Right atrium auricular region (tissue), 2 donors: ENCODE measurements around the gene ESR2. TPM values are rescaled to one million over a fixed set of nuclear protein-coding genes. Genes with fewer than 3 reads are reported as not detected.
"Not testable (repeated sequence)": the region's sequence is repeated elsewhere in the genome, so short reads cannot be mapped to it uniquely, and the experiment has no call there.

ENCODE experiments used
- DNase-seq: peaks from one replicate; pipeline ENCODE4 v3.0.0-alpha.2; 2019; ENCODE audit warnings: low spot score
- H3K27ac ChIP-seq, 2 donors: fragments of 200-600 bp; sonication (generic); 1 replicate in 1 of 2; 2 replicates in 1 of 2; pipeline ENCODE4 v1.5.1; 2016 to 2019
- H3K27me3 ChIP-seq, 2 donors: fragments of 200-600 bp; sonication (generic); one replicate each; pipeline versions ENCODE4 v1.5.1 to v1.6.0; 2017 to 2019
- H3K36me3 ChIP-seq: fragments of 200-600 bp; sonication (generic); one replicate; pipeline ENCODE4 v1.5.1; 2016
- H3K4me1 ChIP-seq, 2 donors: fragments of 200-600 bp; sonication (generic); one replicate each; pipeline versions ENCODE4 v1.5.1 to v1.6.0; 2017 to 2019
- H3K4me3 ChIP-seq, 2 donors: fragments of 200-600 bp; sonication (generic); 1 replicate in 1 of 2; 2 replicates in 1 of 2; pipeline ENCODE4 v1.5.1; 2017 to 2019; ENCODE audit warnings: mild to moderate bottlenecking in 1 of 2, moderate library complexity in 1 of 2
- H3K9me3 ChIP-seq, 2 donors: fragments of 200-600 bp; sonication (generic); one replicate each; pipeline ENCODE4 v1.5.1; 2019
- CTCF ChIP-seq, 2 donors: fragments of 200-600 bp; sonication (generic); IDR thresholded peaks; one replicate each; pipeline ENCODE4 v1.5.1; 2019; ENCODE audit warnings: antibody characterized with exemption in 2 of 2
- total RNA-seq, 2 donors: library from RNA; depleted of rRNA; stranded (reverse); fragments of >200 nt; gene quantifications; one replicate each; pipeline ENCODE4 v1.1.0, GENCODE V29; 2016

ESR2 gene
- total RNA-seq, 2 donors from 2014 or later = 0.20 to 0.30 TPM

- Histone ChIP-seq H3K27me3 (no peaks in the 10 kb centered on the region), H3K4me3 (no peak overlapping the region), H3K9me3 (no peaks in the 10 kb centered on the region), H3K27ac (no peak overlapping the region), H3K4me1 (peaks cover 0 to 17% of the 10 kb centered on the region in 2 donors), H3K36me3 (peaks cover 21% of the 10 kb centered on the region)
- TF ChIP-seq CTCF (IDR thresholded peaks at IDR 0.05) = no peak
- DNase-seq = no peak
These were observed 103.1 kb downstream of the ESR2 start for GRCh38 chr14:64190974-64191502.

- Histone ChIP-seq H3K9me3 (no peaks in the 10 kb centered on the region), H3K27ac (no peak overlapping the region), H3K4me1 (no peaks in the 10 kb centered on the region), H3K36me3 (peaks cover 21% of the 10 kb centered on the region), H3K27me3 (no peaks in the 10 kb centered on the region), H3K4me3 (no peak overlapping the region)
- no peak for DNase-seq
- TF ChIP-seq CTCF (IDR thresholded peaks at IDR 0.05) = no peak
These were observed 106.8 kb downstream of the ESR2 start for GRCh38 chr14:64187331-64187730.

- H3K9me3 ChIP-seq = no peaks in the 10 kb centered on the region
- no peak overlapping the region for H3K27ac ChIP-seq
- peaks cover 21% of the 10 kb centered on the region for H3K36me3 ChIP-seq
These were observed 107.7 kb downstream of the ESR2 start for GRCh38 chr14:64186231-64187129.

GRCh38 chr14:64185184-64185583 is 109.0 kb downstream of the ESR2 start:
- H3K9me3 ChIP-seq = no peaks in the 10 kb centered on the region
- no peak for DNase-seq
- H3K36me3 ChIP-seq = peaks cover 18% of the 10 kb centered on the region
- no peaks in the 10 kb centered on the region for H3K4me1 ChIP-seq
- no peak overlapping the region for H3K4me3 ChIP-seq
- H3K27me3 ChIP-seq = no peaks in the 10 kb centered on the region
- H3K27ac ChIP-seq = no peak overlapping the region
- no peak for TF ChIP-seq CTCF (IDR thresholded peaks at IDR 0.05)

More at GRCh38 chr14:64186231-64187129, 107.7 kb downstream of the ESR2 start:
- DNase-seq = no peak
- Histone ChIP-seq H3K27me3 (no peaks in the 10 kb centered on the region), H3K4me3 (no peak overlapping the region), H3K4me1 (no peaks in the 10 kb centered on the region)
- no peak for TF ChIP-seq CTCF (IDR thresholded peaks at IDR 0.05)

GRCh38 chr14:64184103-64184729 is 110.0 kb downstream of the ESR2 start:
- Histone ChIP-seq H3K9me3 (no peaks in the 10 kb centered on the region), H3K27me3 (no peaks in the 10 kb centered on the region), H3K4me3 (no peak overlapping the region), H3K36me3 (peaks cover 9% of the 10 kb centered on the region), H3K27ac (no peak overlapping the region), H3K4me1 (no peaks in the 10 kb centered on the region)
- DNase-seq = no peak
- no peak for TF ChIP-seq CTCF (IDR thresholded peaks at IDR 0.05)

GRCh38 chr14:64182908-64183307 is 111.3 kb downstream of the ESR2 start:
- not testable (repeated sequence) for H3K27me3 ChIP-seq, H3K9me3 ChIP-seq, H3K27ac ChIP-seq, H3K4me3 ChIP-seq, H3K4me1 ChIP-seq, DNase-seq
- H3K36me3 ChIP-seq = peaks cover 14% of the 10 kb centered on the region
